SK-N-MC (cell line): ENCODE results near the gene TDP1.
"Not testable (repeated sequence)": the region's sequence is repeated elsewhere in the genome, so short reads cannot be mapped to it uniquely, and the experiment has no call there.

Experiments used
- DNase-seq: peaks from one replicate; pipeline ENCODE4 v3.0.0-alpha.2; 2011; ENCODE audit warnings: low read depth, low spot score
- H3K27ac ChIP-seq: fragments of 200-600 bp; sonication (generic); 2 replicates; pipeline ENCODE4 v1.5.1; 2016; ENCODE audit warnings: mixed run types
- H3K36me3 ChIP-seq: fragments of 200-600 bp; sonication (generic); 2 replicates; pipeline ENCODE4 v1.6.1; 2017; ENCODE audit warnings: antibody characterized with exemption, low read length, mixed read lengths; ENCODE audit not compliant: insufficient read depth
- H3K4me3 ChIP-seq: fragments of 200-600 bp; sonication (generic); 2 replicates; pipeline ENCODE4 v1.5.1; 2016
- H3K9ac ChIP-seq: fragments of 200-600 bp; sonication (generic); 2 replicates; pipeline ENCODE4 v1.8.0; 2017; ENCODE audit warnings: mixed run types, mixed read lengths; ENCODE audit not compliant: insufficient read length
- H3K9me3 ChIP-seq: fragments of 200-600 bp; sonication (generic); 2 replicates; pipeline ENCODE4 v1.6.1; 2017; ENCODE audit warnings: low read depth, mild to moderate bottlenecking, antibody characterized with exemption, low read length, moderate library complexity, mixed read lengths
- EZH2 ChIP-seq: fragments of 200-600 bp; sonication (generic); IDR thresholded peaks from one replicate; pipeline ENCODE4 v1.6.1; 2017; ENCODE audit warnings: antibody characterized with exemption
- FOXP2 ChIP-seq: optimal IDR thresholded peaks from 2 replicates; pipeline ENCODE3; 2011; ENCODE audit warnings: mild to moderate bottlenecking, moderate library complexity; ENCODE audit not compliant: insufficient read depth; ENCODE audit errors: extremely low read length, control extremely low read depth
- POLR2AphosphoS5 ChIP-seq: IDR thresholded peaks from 2 replicates; pipeline ENCODE4 v1.6.1; 2012; ENCODE audit warnings: mild to moderate bottlenecking, low read depth, low read length, borderline replicate concordance

The TDP1 gene

DNA sequence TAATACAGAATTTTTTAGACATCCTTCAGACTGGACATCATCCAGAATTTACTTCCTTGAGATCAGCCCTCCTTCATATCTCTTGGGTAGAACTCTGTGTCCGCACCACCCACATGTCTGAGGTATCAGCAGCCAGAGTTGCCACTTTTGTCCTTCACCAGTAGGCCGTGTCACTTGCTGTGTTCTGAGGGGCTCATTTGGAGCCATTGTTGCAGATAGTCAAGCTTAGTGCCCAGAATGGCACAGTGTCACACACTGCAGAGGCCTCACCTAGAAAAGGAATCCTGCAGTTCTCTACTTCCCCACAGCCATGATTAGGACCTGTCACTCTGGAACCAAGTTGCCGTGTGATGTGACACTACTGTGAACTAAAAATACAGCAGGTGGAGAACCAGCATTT, 69.2 kb downstream of the TDP1 start:
- peaks cover 30% of the 10 kb centered on the region for H3K36me3 ChIP-seq
- no peak overlapping the region for H3K27ac ChIP-seq
- no peaks in the 10 kb centered on the region for H3K9me3 ChIP-seq
- TF ChIP-seq FOXP2, result no peak
- no peak for TF ChIP-seq POLR2AphosphoS5
- no peak for TF ChIP-seq EZH2
- no peak overlapping the region for H3K9ac ChIP-seq
- H3K4me3 ChIP-seq, result no peak overlapping the region
- no peak for DNase-seq

GRCh38 chr14:90026608-90027007, 70.9 kb downstream of the TDP1 start:
- not testable (repeated sequence) for DNase-seq, H3K27ac ChIP-seq, H3K9me3 ChIP-seq, H3K4me3 ChIP-seq, H3K9ac ChIP-seq
- peaks cover 23% of the 10 kb centered on the region for H3K36me3 ChIP-seq

DNA sequence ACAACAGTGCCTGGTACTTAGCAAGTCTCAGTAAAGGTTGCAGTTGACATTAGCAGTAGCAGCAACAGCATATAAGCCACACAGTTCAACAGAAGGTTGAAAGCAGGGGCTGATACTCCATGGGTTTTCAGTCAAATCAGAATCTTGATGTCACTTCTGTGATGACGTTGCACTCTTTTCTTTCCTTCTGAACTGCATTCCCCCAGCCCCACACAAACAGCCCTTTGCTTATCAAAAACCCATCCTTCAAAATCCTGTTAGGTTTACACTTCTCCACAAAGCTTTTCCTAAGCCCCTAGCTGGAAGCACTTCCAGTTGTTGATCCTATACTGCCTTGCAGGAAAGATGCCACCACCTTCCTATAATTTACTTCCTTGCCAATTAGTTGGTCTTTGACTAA, 72.1 kb downstream of the TDP1 start:
- no peak for DNase-seq
- TF ChIP-seq FOXP2, result no peak
- TF ChIP-seq POLR2AphosphoS5, result no peak
- no peak for TF ChIP-seq EZH2
- no peak overlapping the region for H3K27ac ChIP-seq
- H3K36me3 ChIP-seq, result peaks cover 21% of the 10 kb centered on the region
- no peaks in the 10 kb centered on the region for H3K9me3 ChIP-seq
- no peak overlapping the region for H3K4me3 ChIP-seq
- no peak overlapping the region for H3K9ac ChIP-seq

DNA sequence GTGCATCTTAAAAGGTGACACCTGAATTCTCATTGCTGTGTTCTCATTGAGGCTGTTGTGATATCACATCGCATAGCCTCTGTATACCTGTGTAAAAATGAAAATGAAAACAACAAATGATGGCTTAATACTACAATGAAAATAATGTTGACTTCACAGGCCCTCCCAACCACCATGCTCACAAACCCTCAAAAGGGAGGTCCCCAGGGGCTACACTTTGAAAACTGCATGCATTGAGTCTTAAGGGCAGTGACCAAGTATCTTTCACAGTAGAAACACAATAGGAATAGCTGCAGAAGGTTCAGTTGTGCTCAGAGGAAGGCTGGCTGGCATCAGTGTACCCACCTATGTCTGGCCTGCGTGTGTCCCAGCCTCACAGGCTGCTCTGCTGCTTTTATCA, 78.4 kb downstream of the TDP1 start:
- Histone ChIP-seq H3K9ac (no peak overlapping the region), H3K36me3 (peaks cover 43% of the 10 kb centered on the region), H3K4me3 (no peak overlapping the region), H3K9me3 (no peaks in the 10 kb centered on the region), H3K27ac (no peak overlapping the region)
- DNase-seq, result no peak
- TF ChIP-seq EZH2 (no peak), FOXP2 (no peak), POLR2AphosphoS5 (no peak)

- Histone ChIP-seq H3K27ac (no peak overlapping the region), H3K36me3 (peaks cover 43% of the 10 kb centered on the region), H3K4me3 (no peak overlapping the region), H3K9ac (no peak overlapping the region), H3K9me3 (no peaks in the 10 kb centered on the region)
- TF ChIP-seq EZH2 (no peak), FOXP2 (no peak), POLR2AphosphoS5 (no peak)
- DNase-seq, result no peak
Measured at GRCh38 chr14:90034835-90035525, 79.3 kb downstream of the TDP1 start.

DNA sequence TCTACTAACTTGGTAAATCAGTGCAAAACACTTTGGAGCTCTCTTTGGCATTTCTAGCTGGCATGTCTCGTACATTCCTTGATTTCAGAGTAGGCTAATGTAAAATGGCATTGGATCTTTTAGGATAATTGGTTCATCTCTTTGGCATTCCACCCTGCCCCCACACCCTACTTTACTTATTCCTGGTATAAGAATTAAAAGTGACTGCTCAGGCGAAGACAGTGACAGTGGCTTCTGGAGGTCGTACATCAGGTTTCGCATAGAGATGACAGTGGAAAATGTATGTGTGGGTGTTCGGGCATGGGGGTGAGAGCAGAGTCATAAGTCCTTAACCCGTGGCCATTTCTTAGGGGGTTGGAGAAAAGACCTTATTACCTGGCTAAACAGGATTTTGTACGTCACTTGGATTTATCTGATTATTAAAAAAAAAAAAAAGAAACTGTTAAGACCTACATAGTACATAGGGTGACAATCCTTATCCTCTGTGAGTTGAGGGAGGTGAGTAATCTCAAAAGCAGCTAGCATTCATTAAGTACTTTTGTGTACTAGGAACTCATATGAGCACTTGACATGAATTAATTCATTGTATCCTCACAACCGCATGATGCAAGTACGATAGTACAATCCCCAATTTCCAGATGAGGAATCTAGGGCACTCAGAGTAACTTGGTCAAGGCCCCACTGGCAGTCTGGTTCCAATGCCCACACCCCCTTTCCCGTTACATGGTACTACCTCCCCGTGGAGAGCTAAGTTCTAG, 83.7 kb downstream of the TDP1 start:
- Histone ChIP-seq H3K9me3 (no peaks in the 10 kb centered on the region), H3K27ac (no peak overlapping the region), H3K36me3 (peaks cover 26% of the 10 kb centered on the region), H3K9ac (no peak overlapping the region), H3K4me3 (no peak overlapping the region)
- no peak for DNase-seq
- TF ChIP-seq POLR2AphosphoS5 (no peak), EZH2 (no peak), FOXP2 (no peak)

GRCh38 chr14:90040411-90040810, 84.7 kb downstream of the TDP1 start:
- peaks cover 25% of the 10 kb centered on the region for H3K36me3 ChIP-seq
- H3K9me3 ChIP-seq, result no peaks in the 10 kb centered on the region
- no peak for DNase-seq
- H3K27ac ChIP-seq, result no peak overlapping the region
- TF ChIP-seq EZH2, result no peak
- no peak for TF ChIP-seq FOXP2
- no peak for TF ChIP-seq POLR2AphosphoS5
- no peak overlapping the region for H3K4me3 ChIP-seq
- H3K9ac ChIP-seq, result no peak overlapping the region

- H3K9me3 ChIP-seq, result no peaks in the 10 kb centered on the region
- peaks cover 11% of the 10 kb centered on the region for H3K36me3 ChIP-seq
- H3K27ac ChIP-seq, result no peak overlapping the region
- TF ChIP-seq EZH2 (no peak), POLR2AphosphoS5 (no peak), FOXP2 (no peak)
- no peak for DNase-seq
- H3K9ac ChIP-seq, result no peak overlapping the region
- H3K4me3 ChIP-seq, result no peak overlapping the region
Measured at GRCh38 chr14:90042496-90043252, 86.9 kb downstream of the TDP1 start.
